ENCODE results near the gene DOCK11.

DOCK11 gene

DNA sequence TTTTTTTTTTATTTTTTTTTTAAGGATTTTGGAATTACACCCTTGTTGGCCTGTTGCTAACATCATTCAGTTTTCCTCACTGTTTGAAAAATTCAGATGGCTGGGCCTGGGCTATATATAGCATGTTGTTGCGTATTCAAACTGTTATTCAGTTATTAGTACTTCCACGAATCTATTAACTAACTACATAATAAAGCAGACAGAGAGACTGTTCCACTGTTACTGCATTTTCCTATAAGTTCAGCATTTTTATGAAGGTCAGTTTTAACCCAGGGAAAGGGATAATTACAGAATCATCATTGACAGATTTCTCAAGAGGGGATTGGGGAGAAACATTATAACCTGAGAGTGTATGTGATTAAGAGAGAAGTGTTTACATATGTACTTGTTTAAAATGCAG lies 3.1 kb downstream of the DOCK11 start:
- no peak for TF ChIP-seq TCF12 (IDR thresholded peaks at IDR 0.05; ENCODE audit: low read depth)
- no peak for TF ChIP-seq CREB1 (IDR thresholded peaks at IDR 0.05; ENCODE audit: low read depth)
- TF ChIP-seq, protein P1, sequence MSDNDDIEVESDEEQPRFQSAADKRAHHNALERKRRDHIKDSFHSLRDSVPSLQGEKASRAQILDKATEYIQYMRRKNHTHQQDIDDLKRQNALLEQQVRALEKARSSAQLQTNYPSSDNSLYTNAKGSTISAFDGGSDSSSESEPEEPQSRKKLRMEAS (IDR thresholded peaks at IDR 0.05): no peak
- no peak for TF ChIP-seq CEBPB (IDR thresholded peaks at IDR 0.05)
- no peak for TF ChIP-seq RAD21 (IDR thresholded peaks at IDR 0.05; ENCODE audit: low read depth)

DNA sequence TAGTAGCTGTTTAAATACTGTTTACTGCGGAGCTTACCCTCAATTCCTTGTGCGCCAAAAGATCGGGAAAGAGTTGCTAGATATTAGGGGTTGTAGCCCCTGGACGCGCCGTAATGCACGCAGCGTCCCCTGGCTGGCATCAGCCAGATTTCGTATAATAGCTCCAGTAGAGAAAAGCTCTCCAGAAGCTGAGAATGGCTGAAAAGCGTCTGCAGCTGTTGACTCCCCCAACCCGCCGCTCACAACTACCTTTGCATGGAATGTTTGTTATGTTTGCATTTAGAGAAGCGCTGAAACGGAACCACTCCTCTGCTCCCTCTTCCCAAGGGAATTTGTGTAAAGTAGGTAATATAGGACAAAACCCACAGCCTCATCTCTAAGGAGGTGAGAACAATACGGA lies 3.7 kb downstream of the DOCK11 start:
- TF ChIP-seq CREB1 (IDR thresholded peaks at IDR 0.05; ENCODE audit: low read depth): no peak
- TF ChIP-seq EGR1 (IDR thresholded peaks at IDR 0.05): no peak
- no peak for TF ChIP-seq YY1 (IDR thresholded peaks at IDR 0.05; ENCODE audit: low read depth)
- TF ChIP-seq, protein P1 (IDR thresholded peaks at IDR 0.05): no peak
- no peak for TF ChIP-seq ZBTB7A (IDR thresholded peaks at IDR 0.05; ENCODE audit: low read depth)
- TF ChIP-seq FOXM1 (IDR thresholded peaks at IDR 0.05; ENCODE audit: borderline replicate concordance, low read depth): no peak
- TF ChIP-seq, protein P2, sequence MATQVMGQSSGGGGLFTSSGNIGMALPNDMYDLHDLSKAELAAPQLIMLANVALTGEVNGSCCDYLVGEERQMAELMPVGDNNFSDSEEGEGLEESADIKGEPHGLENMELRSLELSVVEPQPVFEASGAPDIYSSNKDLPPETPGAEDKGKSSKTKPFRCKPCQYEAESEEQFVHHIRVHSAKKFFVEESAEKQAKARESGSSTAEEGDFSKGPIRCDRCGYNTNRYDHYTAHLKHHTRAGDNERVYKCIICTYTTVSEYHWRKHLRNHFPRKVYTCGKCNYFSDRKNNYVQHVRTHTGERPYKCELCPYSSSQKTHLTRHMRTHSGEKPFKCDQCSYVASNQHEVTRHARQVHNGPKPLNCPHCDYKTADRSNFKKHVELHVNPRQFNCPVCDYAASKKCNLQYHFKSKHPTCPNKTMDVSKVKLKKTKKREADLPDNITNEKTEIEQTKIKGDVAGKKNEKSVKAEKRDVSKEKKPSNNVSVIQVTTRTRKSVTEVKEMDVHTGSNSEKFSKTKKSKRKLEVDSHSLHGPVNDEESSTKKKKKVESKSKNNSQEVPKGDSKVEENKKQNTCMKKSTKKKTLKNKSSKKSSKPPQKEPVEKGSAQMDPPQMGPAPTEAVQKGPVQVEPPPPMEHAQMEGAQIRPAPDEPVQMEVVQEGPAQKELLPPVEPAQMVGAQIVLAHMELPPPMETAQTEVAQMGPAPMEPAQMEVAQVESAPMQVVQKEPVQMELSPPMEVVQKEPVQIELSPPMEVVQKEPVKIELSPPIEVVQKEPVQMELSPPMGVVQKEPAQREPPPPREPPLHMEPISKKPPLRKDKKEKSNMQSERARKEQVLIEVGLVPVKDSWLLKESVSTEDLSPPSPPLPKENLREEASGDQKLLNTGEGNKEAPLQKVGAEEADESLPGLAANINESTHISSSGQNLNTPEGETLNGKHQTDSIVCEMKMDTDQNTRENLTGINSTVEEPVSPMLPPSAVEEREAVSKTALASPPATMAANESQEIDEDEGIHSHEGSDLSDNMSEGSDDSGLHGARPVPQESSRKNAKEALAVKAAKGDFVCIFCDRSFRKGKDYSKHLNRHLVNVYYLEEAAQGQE (IDR thresholded peaks at IDR 0.05; ENCODE audit: low read depth): no peak
- TF ChIP-seq, protein P3, sequence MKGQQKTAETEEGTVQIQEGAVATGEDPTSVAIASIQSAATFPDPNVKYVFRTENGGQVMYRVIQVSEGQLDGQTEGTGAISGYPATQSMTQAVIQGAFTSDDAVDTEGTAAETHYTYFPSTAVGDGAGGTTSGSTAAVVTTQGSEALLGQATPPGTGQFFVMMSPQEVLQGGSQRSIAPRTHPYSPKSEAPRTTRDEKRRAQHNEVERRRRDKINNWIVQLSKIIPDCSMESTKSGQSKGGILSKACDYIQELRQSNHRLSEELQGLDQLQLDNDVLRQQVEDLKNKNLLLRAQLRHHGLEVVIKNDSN (IDR thresholded peaks at IDR 0.05): no peak
- TF ChIP-seq EP300 (IDR thresholded peaks at IDR 0.05; ENCODE audit: borderline replicate concordance): no peak
- TF ChIP-seq TAF1 (IDR thresholded peaks at IDR 0.05; ENCODE audit: low read depth): no peak
- no peak for TF ChIP-seq NFIC (IDR thresholded peaks at IDR 0.05)
- TF ChIP-seq RAD21 (IDR thresholded peaks at IDR 0.05; ENCODE audit: low read depth): no peak
- TF ChIP-seq TCF12 (IDR thresholded peaks at IDR 0.05; ENCODE audit: low read depth): no peak
- no peak for TF ChIP-seq CEBPB (IDR thresholded peaks at IDR 0.05)
- no peak for TF ChIP-seq TEAD4 (IDR thresholded peaks at IDR 0.05)

DNA sequence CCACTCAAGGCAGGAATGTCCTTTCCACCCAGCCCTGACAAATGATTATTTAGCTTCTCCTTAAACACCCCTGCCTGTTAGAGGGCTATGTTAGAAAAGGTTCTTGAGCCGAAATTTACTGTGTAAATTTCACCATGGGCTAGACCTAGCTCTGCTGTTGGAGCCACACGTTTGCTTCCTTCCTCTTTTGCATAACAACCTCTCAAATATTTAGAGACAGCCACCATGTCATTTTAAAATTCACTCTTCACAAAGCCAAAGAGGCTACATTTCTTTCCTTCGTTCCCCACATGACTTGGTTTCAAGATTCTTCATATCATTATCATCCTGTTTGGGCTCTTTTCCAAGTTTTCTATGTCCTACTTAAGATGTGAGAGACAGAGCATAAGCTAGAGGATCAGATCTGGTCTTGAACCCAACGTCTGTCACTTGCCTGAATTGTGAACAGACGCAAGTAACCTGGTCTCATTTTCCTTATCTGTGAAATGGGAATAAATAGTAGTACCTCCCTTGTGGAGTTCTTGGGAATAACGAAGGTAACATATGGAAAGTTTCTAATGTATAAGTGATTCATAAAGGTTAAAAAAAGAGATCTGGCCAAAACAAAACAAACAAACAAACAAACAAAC lies 6.7 kb downstream of the DOCK11 start:
- TF ChIP-seq, protein P2 (IDR thresholded peaks at IDR 0.05; ENCODE audit: low read depth): no peak
- TF ChIP-seq, protein P3 (IDR thresholded peaks at IDR 0.05): no peak
- TF ChIP-seq, protein P1 (IDR thresholded peaks at IDR 0.05): no peak
- no peak for TF ChIP-seq TEAD4 (IDR thresholded peaks at IDR 0.05)
- TF ChIP-seq CREB1 (IDR thresholded peaks at IDR 0.05; ENCODE audit: low read depth): no peak
- TF ChIP-seq RAD21 (IDR thresholded peaks at IDR 0.05; ENCODE audit: low read depth): no peak
- no peak for TF ChIP-seq EGR1 (IDR thresholded peaks at IDR 0.05)
- TF ChIP-seq TAF1 (IDR thresholded peaks at IDR 0.05; ENCODE audit: low read depth): no peak
- no peak for TF ChIP-seq ZBTB7A (IDR thresholded peaks at IDR 0.05; ENCODE audit: low read depth)
- TF ChIP-seq EP300 (IDR thresholded peaks at IDR 0.05; ENCODE audit: borderline replicate concordance): no peak
- TF ChIP-seq NFIC (IDR thresholded peaks at IDR 0.05): no peak
- no peak for TF ChIP-seq TCF12 (IDR thresholded peaks at IDR 0.05; ENCODE audit: low read depth)
- TF ChIP-seq YY1 (IDR thresholded peaks at IDR 0.05; ENCODE audit: low read depth): no peak
- TF ChIP-seq FOXM1 (IDR thresholded peaks at IDR 0.05; ENCODE audit: borderline replicate concordance, low read depth): no peak
- no peak for TF ChIP-seq CEBPB (IDR thresholded peaks at IDR 0.05)

DNA sequence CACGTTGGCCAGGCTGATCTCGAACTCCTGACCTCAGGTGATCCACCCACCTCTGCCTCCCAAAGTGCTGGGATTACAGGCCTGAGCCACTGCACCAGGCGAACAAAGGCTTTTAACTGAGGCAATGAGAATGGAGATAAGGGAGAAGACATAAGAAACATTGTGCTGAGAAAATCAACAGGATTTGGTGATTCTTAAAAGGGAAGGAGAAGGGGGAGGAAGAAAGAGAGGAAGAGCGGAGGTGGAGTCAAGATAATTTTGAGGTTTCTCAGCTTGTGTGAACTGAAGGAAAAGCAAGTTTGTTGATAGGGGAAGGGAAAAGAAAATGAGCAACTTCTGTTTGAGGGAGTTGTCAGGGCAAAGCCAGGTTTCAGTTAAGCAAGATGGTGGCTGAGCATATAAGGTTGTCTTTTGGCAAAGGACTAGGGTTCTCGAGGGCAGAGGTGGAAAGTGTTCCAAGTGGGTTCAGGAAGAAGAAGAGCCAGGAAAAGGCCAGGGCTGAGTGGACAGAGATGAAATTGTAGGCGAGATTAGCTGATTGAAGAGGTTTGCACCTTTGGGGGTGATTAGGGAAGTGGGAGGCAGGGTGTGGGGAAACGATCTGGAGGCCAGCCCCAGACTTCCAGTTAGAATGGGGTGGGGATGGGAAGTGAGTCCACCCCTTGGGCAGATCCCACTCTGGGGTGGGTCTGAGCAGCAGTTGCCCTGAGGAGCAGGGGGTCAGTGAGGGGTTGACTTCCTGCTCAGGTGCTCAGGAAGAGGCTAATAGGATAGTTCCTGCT lies 7.8 kb downstream of the DOCK11 start:
- TF ChIP-seq, protein P1 (IDR thresholded peaks at IDR 0.05): no peak
- TF ChIP-seq TEAD4 (IDR thresholded peaks at IDR 0.05): no peak
- no peak for TF ChIP-seq RAD21 (IDR thresholded peaks at IDR 0.05; ENCODE audit: low read depth)
- no peak for TF ChIP-seq EP300 (IDR thresholded peaks at IDR 0.05; ENCODE audit: borderline replicate concordance)
- no peak for TF ChIP-seq CEBPB (IDR thresholded peaks at IDR 0.05)
- no peak for TF ChIP-seq EGR1 (IDR thresholded peaks at IDR 0.05)
- TF ChIP-seq NFIC (IDR thresholded peaks at IDR 0.05): no peak
- TF ChIP-seq, protein P2 (IDR thresholded peaks at IDR 0.05; ENCODE audit: low read depth): no peak
- TF ChIP-seq FOXM1 (IDR thresholded peaks at IDR 0.05; ENCODE audit: borderline replicate concordance, low read depth): no peak
- no peak for TF ChIP-seq CREB1 (IDR thresholded peaks at IDR 0.05; ENCODE audit: low read depth)
- TF ChIP-seq, protein P3 (IDR thresholded peaks at IDR 0.05): no peak
- no peak for TF ChIP-seq TCF12 (IDR thresholded peaks at IDR 0.05; ENCODE audit: low read depth)
